Stimulated activated naive B cell treated with anti-CD40 and anti-IgM and Interleukin-4, amounts not matched to agents 10 μg/mL and 1 μg/mL and 100 μg/mL, for 72 hours (primary cell): ENCODE measurements around the gene PAK4.
"Not testable (repeated sequence)": the region's sequence is repeated elsewhere in the genome, so short reads cannot be mapped to it uniquely, and the experiment has no call there.

Source experiments
- ATAC-seq, 2 donors: fragments of 150-1000 bp; cut with Tn5 transposase; replicated peaks; 2 replicates each; pipeline ENCODE4 v1.10.0; 2021; ENCODE audit warnings: moderate library complexity in 1 of 2
- DNase-seq: peaks from one replicate; pipeline ENCODE4 v3.0.0; 2021
- H3K27ac Mint-ChIP-seq: one replicate; pipeline ENCODE4 v1.8.0; 2022; ENCODE audit warnings: mild to moderate bottlenecking, mixed read lengths
- H3K27me3 Mint-ChIP-seq, 2 donors: one replicate each; pipeline ENCODE4 v1.8.0; 2022; ENCODE audit warnings: mixed read lengths in 2 of 2
- H3K36me3 Mint-ChIP-seq, 2 donors: one replicate each; pipeline ENCODE4 v1.8.0; 2022; ENCODE audit warnings: mixed read lengths in 2 of 2, mild to moderate bottlenecking in 1 of 2
- H3K4me1 Mint-ChIP-seq, 2 donors: one replicate each; pipeline ENCODE4 v1.8.0; 2022; ENCODE audit warnings: mixed read lengths in 2 of 2, mild to moderate bottlenecking in 1 of 2
- H3K4me3 Mint-ChIP-seq, 2 donors: one replicate each; pipeline ENCODE4 v1.8.0; 2022; ENCODE audit warnings: mild to moderate bottlenecking in 2 of 2, mixed read lengths in 2 of 2, moderate library complexity in 1 of 2
- H3K9me3 Mint-ChIP-seq, 2 donors: one replicate each; pipeline ENCODE4 v1.8.0; 2022; ENCODE audit warnings: mixed read lengths in 2 of 2, mild to moderate bottlenecking in 1 of 2

The PAK4 gene

DNA sequence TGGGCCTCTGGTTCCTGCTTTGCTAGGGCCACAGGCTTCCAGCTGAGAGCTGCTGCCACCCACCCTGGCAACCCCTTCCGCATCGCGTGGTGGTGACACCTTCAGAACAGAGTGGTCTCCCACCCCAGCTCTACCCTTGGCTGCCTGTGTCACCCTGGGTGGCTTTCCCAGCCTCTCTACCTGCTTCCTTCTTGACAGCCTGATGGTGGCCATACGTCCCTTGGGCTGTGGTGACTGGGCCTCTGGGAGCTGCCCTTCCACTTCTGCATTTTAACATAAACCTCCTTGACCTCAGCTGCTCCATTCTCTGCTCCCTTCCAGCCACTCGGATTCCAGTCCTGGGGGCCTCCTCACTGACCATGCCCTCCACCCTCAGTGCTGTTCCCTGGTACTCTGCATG, 17.0 kb downstream of the PAK4 start:
- peak; percentile 49 to 57 for ATAC-seq
- H3K27ac Mint-ChIP-seq = no peak overlapping the region
- H3K9me3 Mint-ChIP-seq = no peaks in the 10 kb centered on the region
- H3K4me1 Mint-ChIP-seq = peaks cover 27 to 47% of the 10 kb centered on the region in 2 donors
- no peak for DNase-seq
- no peak overlapping the region for H3K4me3 Mint-ChIP-seq
- peaks cover 0 to 2% of the 10 kb centered on the region in 2 donors for H3K36me3 Mint-ChIP-seq
- no peaks in the 10 kb centered on the region for H3K27me3 Mint-ChIP-seq

DNA sequence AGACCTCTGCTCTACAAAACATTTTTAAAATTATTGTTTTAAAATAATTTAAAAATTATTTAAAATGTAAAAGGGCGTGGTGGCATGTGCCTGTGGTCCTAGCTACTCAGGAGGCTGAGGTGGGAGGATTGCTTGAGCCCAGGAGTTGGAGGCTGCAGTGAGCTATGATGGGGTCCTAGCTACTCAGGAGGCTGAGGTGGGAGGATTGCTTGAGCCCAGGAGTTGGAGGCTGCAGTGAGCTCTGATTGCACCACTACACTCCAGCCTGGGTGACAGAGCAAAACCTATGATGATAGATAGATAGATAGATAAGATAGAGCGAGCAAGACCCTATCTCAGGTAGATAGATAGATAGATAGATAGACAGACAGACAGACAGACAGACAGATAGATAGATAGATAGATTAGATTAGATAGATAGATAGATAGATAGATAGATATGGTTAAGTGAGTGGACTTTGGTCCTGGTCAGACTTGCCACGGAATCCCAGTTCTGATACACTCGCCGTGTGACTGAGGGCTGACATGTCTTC, 18.2 kb downstream of the PAK4 start:
- H3K4me1 Mint-ChIP-seq = peaks cover 28 to 47% of the 10 kb centered on the region in 2 donors
- H3K4me3 Mint-ChIP-seq, H3K27ac Mint-ChIP-seq, H3K27me3 Mint-ChIP-seq, H3K9me3 Mint-ChIP-seq, ATAC-seq, DNase-seq, H3K36me3 Mint-ChIP-seq: not testable (repeated sequence)

DNA sequence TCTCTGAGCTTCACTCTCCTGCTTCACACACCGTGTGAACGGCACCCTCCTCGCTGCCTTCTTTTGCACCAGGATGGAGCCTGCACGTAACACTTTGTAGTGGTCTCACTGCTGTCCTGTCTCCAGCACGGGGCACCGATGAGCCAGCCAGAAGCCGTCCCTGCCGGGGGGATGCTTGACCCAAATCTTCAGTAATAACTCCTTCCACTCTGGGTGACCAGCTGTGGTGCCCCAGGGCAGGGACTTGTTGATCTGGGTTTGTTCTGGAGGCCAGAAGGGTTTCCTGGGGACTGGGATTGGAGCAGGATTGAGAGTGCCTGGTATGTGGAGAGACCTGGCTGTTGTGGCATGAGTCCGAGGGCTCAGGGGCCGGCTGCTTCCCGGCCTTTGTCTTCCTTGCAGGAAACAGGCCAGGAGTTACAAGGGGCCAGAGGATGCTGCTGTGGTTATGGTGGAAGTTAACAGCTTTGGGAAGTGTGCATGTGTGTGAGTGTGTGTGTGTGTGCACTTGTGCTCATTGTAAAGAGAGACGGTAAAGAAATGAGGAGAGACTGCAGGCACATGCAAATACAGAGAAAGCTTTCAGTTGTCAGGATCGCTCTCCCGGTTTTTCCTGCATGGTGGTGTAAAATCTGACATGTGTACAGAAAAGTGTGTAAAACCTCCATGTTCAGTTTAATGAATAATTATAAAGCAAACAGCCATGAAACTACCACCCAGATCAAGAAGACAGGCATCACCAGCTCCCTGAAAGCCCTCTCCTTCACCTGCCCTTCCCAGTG, 18.9 kb downstream of the PAK4 start:
- peaks cover 0 to 10% of the 10 kb centered on the region in 2 donors for H3K36me3 Mint-ChIP-seq
- H3K27ac Mint-ChIP-seq = no peak overlapping the region
- no peaks in the 10 kb centered on the region for H3K27me3 Mint-ChIP-seq
- H3K4me3 Mint-ChIP-seq = no peak overlapping the region
- ATAC-seq (no peak), DNase-seq (no peak)
- H3K4me1 Mint-ChIP-seq = peaks cover 28 to 47% of the 10 kb centered on the region in 2 donors
- no peaks in the 10 kb centered on the region for H3K9me3 Mint-ChIP-seq

DNA sequence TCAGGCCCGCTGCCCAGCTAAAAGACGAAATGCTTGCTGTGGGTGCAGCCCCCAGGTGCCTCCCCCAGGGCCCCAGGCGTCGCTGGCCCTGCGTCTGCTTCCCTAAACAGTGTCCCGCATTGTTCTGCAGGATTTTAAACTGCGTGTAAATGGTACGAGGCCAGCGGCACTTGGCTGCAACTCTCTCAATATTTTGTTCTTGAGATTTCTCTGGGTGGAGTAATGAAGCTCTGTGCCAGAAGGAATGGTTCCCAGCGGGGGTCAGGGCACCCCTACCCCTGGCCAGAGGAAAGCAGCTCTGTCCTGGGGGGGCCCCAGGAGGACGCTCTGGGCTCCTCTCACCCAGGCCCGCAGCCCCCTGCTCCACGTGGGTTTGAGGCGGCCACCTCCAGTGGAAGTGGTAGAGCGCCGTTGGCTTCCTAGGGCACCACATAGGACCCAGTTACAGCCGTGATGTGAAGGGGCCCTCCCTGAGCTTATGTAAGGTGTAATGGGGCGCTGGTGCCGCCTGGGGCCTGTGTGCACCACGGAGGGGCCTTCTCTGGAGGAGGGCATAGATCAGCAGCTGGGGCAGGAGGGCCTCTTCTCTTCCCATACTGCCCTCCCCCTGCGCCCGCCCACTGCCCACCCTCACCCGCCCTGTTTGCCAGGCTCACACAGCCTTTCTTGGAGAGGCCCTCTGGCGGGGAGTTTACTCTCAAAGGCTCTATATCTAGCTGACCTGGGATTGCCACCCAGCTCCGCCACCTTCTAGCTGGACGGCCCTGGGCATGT, 19.8 kb downstream of the PAK4 start:
- H3K9me3 Mint-ChIP-seq = no peaks in the 10 kb centered on the region
- ATAC-seq = peak; percentile 45 to 46
- H3K36me3 Mint-ChIP-seq = peaks cover 0 to 10% of the 10 kb centered on the region in 2 donors
- H3K27ac Mint-ChIP-seq = no peak overlapping the region
- H3K4me3 Mint-ChIP-seq = no peak overlapping the region
- no peak for DNase-seq
- peaks cover 28 to 49% of the 10 kb centered on the region in 2 donors for H3K4me1 Mint-ChIP-seq
- H3K27me3 Mint-ChIP-seq = no peaks in the 10 kb centered on the region

DNA sequence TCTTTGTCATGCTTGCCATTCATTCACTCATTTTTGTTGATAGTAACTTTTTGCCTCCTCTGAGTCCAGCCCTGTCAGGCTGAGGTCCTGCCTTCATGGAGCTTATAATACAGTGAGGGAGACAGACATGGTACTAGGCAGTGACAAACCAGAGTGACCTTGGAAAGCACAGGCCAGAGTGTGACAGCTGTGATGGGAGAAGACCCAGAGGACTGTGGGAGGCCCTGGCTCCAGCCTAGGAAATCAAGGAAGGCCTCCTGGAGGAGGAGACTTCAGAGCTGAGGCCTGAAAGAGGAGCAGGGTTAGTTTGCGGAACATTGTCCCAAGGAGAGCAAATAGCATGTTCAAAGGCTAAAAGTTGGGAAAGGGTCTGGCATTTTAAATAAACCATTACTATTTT, 20.5 kb downstream of the PAK4 start:
- Mint-ChIP-seq H3K27me3 (no peaks in the 10 kb centered on the region), H3K27ac (no peak overlapping the region), H3K4me1 (peaks cover 30 to 49% of the 10 kb centered on the region in 2 donors), H3K4me3 (no peak overlapping the region), H3K36me3 (peaks cover 0 to 10% of the 10 kb centered on the region in 2 donors), H3K9me3 (no peaks in the 10 kb centered on the region)
- ATAC-seq (no peak), DNase-seq (no peak)

DNA sequence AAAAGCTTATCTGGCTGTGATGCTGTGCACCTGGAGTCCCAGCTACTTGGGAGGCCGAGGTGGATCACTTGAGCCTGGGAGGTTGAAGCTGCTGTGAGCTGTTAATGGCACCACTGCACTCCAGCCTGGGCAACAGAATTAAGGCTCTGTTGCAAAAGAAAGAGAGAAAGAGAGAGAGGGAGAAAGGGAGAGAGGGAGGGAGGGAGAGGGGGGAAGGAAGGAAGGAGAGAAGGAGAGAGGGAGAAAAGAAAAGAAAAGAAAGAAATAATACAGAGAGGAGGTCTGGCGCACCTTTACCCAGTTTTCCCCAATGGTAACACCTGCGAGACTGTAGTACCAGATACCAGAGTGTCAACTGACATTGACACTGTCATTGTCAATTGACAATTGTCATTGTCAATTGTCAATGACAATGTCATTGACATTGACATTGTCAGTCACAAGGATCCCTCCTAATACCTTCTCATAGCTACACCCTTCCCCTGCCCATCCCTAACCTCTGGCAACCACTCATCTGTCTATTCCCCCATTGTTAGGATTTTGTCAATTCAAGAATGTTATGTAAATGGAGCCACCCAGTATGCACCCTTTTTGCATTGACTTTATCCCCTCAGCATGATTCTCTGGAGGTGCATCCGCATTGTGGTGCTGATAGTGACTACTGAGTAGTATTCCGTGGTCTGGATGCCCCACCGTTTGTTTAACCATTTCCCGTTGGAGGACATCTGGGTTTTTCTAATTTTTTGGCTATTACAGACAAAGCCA, 21.3 kb downstream of the PAK4 start:
- DNase-seq (no peak), ATAC-seq (no peak)
- H3K27ac Mint-ChIP-seq = no peak overlapping the region
- H3K9me3 Mint-ChIP-seq = no peaks in the 10 kb centered on the region
- peaks cover 0 to 10% of the 10 kb centered on the region in 2 donors for H3K36me3 Mint-ChIP-seq
- H3K4me1 Mint-ChIP-seq = peaks cover 29 to 49% of the 10 kb centered on the region in 2 donors
- no peaks in the 10 kb centered on the region for H3K27me3 Mint-ChIP-seq
- H3K4me3 Mint-ChIP-seq = no peak overlapping the region

DNA sequence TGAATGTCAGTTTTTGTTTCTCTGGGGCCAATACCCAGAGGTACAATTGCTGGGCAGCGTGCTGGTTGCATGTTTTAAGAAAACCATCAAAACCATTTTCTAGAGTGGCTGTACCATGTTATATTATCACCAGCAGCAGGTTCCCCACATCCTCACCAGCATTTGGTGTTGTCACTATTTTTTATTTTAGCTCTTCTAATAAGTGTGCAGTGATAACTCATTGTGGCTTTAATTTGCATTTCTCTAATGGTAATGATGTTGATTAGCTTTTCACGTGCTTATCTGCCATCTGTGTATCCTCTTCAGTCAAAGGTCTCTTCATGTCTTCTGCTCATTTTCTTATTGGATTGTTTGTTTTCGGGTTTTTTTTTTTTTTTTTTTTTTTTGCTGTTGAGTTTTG, 21.9 kb downstream of the PAK4 start:
- H3K27ac Mint-ChIP-seq = no peak overlapping the region
- DNase-seq = no peak
- H3K27me3 Mint-ChIP-seq = no peaks in the 10 kb centered on the region
- H3K4me1 Mint-ChIP-seq = peaks cover 28 to 45% of the 10 kb centered on the region in 2 donors
- no peaks in the 10 kb centered on the region for H3K9me3 Mint-ChIP-seq
- no peak for ATAC-seq
- no peak overlapping the region for H3K4me3 Mint-ChIP-seq
- peaks cover 0 to 10% of the 10 kb centered on the region in 2 donors for H3K36me3 Mint-ChIP-seq

DNA sequence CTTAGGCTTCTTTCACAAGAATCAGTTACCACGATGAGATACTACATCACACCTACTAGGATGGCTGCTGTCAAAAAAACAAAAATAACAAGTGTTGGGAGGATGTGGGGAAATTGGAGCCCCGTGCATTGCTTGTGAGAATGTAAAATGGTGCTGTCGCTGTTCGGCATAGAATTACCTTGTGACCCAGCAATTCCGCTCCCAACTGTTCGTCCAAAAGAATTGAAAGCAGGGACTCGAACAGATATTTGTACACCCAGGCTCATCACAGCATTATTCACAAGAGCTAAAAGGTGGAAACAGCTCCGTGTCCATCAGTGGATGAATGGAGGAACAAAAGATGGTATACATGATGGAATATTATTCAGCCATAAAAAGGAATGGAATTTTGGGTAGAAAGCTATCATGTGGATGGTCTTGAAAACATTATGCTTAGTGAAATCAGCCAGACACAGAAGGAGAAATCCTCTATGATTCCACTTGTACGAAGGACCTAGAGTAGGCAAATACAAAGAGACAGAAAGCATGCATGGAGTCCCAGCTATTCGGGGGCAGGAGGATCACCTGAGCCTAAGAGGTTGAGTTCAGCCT, 23.4 kb downstream of the PAK4 start:
- ATAC-seq (no peak), DNase-seq (no peak)
- no peak overlapping the region for H3K4me3 Mint-ChIP-seq
- H3K27ac Mint-ChIP-seq = no peak overlapping the region
- no peaks in the 10 kb centered on the region for H3K27me3 Mint-ChIP-seq
- H3K9me3 Mint-ChIP-seq = no peaks in the 10 kb centered on the region
- peaks cover 2 to 14% of the 10 kb centered on the region in 2 donors for H3K36me3 Mint-ChIP-seq
- H3K4me1 Mint-ChIP-seq = peaks cover 22 to 34% of the 10 kb centered on the region in 2 donors

DNA sequence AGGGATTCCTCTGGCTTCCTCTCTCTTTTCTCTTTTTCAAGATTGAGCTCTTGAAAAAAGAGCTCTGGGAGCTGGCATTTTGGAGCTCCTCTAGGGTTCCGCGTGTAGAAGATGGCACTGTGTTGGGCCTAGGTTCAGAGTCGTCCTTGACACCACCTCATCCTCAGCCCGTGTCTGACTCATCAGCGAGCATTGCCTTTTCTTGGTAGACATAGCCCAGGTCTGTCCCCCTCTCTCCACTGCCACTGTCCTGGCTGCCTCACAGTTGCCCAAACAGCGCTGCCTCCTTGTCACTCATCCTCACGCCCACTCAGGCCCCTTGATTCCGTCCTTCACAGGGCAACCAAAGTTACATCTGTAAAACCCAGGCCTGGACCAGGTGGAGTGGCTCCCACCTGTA, 24.6 kb downstream of the PAK4 start:
- DNase-seq (no peak), ATAC-seq (no peak)
- no peak overlapping the region for H3K27ac Mint-ChIP-seq
- H3K27me3 Mint-ChIP-seq = no peaks in the 10 kb centered on the region
- no peak overlapping the region for H3K4me3 Mint-ChIP-seq
- peaks cover 13 to 22% of the 10 kb centered on the region in 2 donors for H3K4me1 Mint-ChIP-seq
- peaks cover 2 to 15% of the 10 kb centered on the region in 2 donors for H3K36me3 Mint-ChIP-seq
- no peaks in the 10 kb centered on the region for H3K9me3 Mint-ChIP-seq

DNA sequence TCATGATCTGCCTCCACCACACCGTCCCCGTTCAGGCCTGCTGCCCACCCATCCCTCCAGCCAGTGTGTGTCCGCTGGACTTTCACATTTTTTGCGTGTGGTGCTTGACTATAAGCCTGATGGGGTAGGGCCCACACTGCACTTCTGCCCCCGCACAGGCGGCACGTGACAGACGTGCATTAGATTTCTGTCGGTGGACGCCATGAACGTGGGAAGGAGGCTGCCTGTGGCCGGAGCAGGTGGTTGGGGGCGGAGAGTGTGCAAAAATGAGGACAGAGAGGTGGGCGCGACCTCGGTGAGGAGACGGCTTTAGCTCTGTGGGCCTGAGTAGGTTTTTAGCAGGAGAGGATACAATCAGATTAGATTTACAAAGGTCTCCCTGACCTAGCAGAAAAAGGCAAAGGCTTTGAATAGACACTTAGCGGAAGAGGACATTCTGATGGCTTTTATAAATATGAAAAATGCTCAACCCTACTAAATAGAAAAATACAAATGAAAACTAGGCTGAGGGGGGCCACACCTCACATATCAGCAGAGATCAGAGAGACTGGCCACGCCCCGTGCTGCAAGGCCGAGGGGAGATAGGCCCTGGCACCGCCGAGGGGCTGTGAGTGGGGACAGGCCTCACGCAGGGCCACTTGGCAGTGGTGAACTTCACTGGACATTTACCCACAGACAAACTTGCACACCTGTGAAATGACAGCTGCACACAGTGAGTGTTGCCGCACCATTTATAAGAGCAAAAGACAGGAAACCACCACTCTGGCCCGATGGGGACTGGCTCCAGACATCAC, 25.4 kb downstream of the PAK4 start:
- ATAC-seq (no peak), DNase-seq (no peak)
- peaks cover 14 to 16% of the 10 kb centered on the region in 2 donors for H3K4me1 Mint-ChIP-seq
- H3K36me3 Mint-ChIP-seq = peaks cover 2 to 15% of the 10 kb centered on the region in 2 donors
- no peak overlapping the region for H3K27ac Mint-ChIP-seq
- H3K9me3 Mint-ChIP-seq = no peaks in the 10 kb centered on the region
- H3K4me3 Mint-ChIP-seq = no peak overlapping the region
- H3K27me3 Mint-ChIP-seq = no peaks in the 10 kb centered on the region

DNA sequence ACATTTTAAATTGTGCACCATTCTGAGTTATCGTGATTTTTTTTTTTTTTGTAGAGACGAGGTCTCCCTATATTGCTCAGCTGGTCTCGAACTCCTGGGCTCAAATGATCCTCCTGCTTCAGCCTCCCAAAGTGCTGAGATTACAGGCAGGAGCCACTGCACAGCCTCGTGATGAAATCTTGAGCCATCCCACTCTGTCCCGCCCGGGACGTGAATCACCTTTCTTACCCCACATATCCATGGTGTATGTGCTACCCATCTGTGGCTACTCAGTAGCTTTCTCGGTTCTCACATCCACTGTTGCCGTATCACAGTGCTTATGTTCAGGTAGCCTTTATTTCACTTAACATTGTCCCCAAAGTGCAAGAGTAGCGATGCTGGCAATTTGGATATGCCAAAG, 26.5 kb downstream of the PAK4 start:
- Mint-ChIP-seq H3K4me1 (peaks cover 13 to 14% of the 10 kb centered on the region in 2 donors), H3K4me3 (no peak overlapping the region), H3K27me3 (no peaks in the 10 kb centered on the region), H3K9me3 (no peaks in the 10 kb centered on the region), H3K27ac (no peak overlapping the region), H3K36me3 (peaks cover 2 to 15% of the 10 kb centered on the region in 2 donors)
- DNase-seq = no peak
- ATAC-seq = no peak

DNA sequence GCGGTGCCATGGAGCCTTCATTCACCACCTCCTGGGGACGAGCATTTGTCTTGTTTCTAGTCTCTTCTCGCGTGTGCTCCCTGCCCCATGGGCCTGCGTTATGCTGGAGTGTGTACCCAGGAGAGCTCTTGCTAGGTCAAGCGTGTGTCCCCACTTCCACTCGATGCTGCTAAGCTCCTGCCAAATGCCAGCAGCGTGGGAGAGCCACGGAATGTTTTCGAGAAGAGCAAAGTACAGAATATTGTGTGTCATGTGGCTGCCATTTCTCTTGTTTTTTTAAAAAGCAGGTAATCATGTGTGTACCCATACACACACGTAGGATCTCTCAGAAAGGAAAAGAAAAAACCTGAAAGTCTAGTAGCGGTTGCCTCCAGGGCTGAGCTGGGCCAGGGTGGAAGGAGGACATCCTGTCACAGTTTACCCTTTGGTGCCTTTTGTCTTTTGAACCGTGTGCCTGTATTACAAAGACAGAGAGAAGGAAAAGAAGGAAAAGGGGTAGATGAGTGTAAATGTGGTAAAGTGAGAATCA, 28.6 kb downstream of the PAK4 start:
- ATAC-seq = no peak
- H3K9me3 Mint-ChIP-seq = no peaks in the 10 kb centered on the region
- H3K27ac Mint-ChIP-seq = no peak overlapping the region
- DNase-seq = no peak
- H3K36me3 Mint-ChIP-seq = peaks cover 2 to 9% of the 10 kb centered on the region in 2 donors
- peaks cover 15 to 16% of the 10 kb centered on the region in 2 donors for H3K4me1 Mint-ChIP-seq
- H3K27me3 Mint-ChIP-seq = no peaks in the 10 kb centered on the region
- no peak overlapping the region for H3K4me3 Mint-ChIP-seq

DNA sequence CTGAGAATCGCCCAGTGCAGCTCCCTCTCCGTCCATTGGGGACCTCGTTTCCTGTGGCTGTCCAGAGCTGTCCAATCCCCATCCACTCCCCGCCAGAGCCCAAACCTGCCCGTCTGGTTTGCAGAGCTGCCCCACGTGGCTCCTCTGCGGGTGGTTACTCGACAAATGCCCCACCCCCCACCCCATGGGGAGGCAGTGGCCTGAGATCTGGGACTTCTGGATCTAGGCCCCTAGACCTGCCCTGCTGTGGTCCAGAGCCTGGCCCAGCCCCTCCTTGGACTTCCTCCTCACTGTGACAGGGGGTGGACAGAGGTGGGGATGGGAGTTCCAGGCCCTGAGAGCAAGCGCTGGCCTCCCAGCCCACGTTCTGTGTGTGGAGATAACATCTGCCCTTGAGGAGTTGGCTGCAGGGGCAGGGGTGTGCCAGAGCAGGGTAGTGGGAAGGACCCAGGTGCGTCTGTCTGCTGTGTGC, 29.1 kb downstream of the PAK4 start:
- DNase-seq (no peak), ATAC-seq (no peak)
- no peaks in the 10 kb centered on the region for H3K9me3 Mint-ChIP-seq
- no peak overlapping the region for H3K4me3 Mint-ChIP-seq
- peaks cover 2 to 10% of the 10 kb centered on the region in 2 donors for H3K36me3 Mint-ChIP-seq
- H3K27me3 Mint-ChIP-seq = no peaks in the 10 kb centered on the region
- H3K4me1 Mint-ChIP-seq = peaks cover 16 to 20% of the 10 kb centered on the region in 2 donors
- no peak overlapping the region for H3K27ac Mint-ChIP-seq
